SK-N-MC (cell line): ENCODE results near the gene ARHGEF28.

Source experiments
- EZH2 ChIP-seq: fragments of 200-600 bp; sonication (generic); IDR thresholded peaks from one replicate; pipeline ENCODE4 v1.6.1; 2017; ENCODE audit warnings: antibody characterized with exemption
- FOXP2 ChIP-seq: optimal IDR thresholded peaks from 2 replicates; pipeline ENCODE3; 2011; ENCODE audit warnings: mild to moderate bottlenecking, moderate library complexity; ENCODE audit not compliant: insufficient read depth; ENCODE audit errors: extremely low read length, control extremely low read depth
- POLR2AphosphoS5 ChIP-seq: IDR thresholded peaks from 2 replicates; pipeline ENCODE4 v1.6.1; 2012; ENCODE audit warnings: mild to moderate bottlenecking, low read depth, low read length, borderline replicate concordance

GRCh38 chr5:73652391-73652790 lies 26.4 kb downstream of the ARHGEF28 start:
- TF ChIP-seq EZH2, result no peak
- TF ChIP-seq POLR2AphosphoS5, result no peak
- TF ChIP-seq FOXP2, result no peak
